GM10266 (cell line): Measurements from ENCODE around the gene CDC73.
"Not testable (repeated sequence)": the region's sequence is repeated elsewhere in the genome, so short reads cannot be mapped to it uniquely, and the experiment has no call there.

ENCODE experiments used
- DNase-seq: peaks from one replicate; pipeline ENCODE4 v3.0.0; 2012; ENCODE audit errors: extremely low spot score
- TF ChIP-seq, protein P1 (sequence below): IDR thresholded peaks from 2 replicates; pipeline ENCODE4 v1.5.1; 2012; ENCODE audit warnings: mild to moderate bottlenecking, low read depth; ENCODE audit not compliant: control insufficient read depth, insufficient read depth; ENCODE audit errors: missing control alignments

Gene CDC73

GRCh38 chr1:193262661-193263060 is 140.8 kb downstream of the CDC73 start:
- DNase-seq, result no peak
- TF ChIP-seq, protein P1, sequence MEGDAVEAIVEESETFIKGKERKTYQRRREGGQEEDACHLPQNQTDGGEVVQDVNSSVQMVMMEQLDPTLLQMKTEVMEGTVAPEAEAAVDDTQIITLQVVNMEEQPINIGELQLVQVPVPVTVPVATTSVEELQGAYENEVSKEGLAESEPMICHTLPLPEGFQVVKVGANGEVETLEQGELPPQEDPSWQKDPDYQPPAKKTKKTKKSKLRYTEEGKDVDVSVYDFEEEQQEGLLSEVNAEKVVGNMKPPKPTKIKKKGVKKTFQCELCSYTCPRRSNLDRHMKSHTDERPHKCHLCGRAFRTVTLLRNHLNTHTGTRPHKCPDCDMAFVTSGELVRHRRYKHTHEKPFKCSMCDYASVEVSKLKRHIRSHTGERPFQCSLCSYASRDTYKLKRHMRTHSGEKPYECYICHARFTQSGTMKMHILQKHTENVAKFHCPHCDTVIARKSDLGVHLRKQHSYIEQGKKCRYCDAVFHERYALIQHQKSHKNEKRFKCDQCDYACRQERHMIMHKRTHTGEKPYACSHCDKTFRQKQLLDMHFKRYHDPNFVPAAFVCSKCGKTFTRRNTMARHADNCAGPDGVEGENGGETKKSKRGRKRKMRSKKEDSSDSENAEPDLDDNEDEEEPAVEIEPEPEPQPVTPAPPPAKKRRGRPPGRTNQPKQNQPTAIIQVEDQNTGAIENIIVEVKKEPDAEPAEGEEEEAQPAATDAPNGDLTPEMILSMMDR, result no peak

GRCh38 chr1:193264313-193265065 is 142.7 kb downstream of the CDC73 start:
- no peak for DNase-seq
- TF ChIP-seq, protein P1, result no peak

GRCh38 chr1:193265716-193266115 is 143.9 kb downstream of the CDC73 start:
- DNase-seq, result no peak
- TF ChIP-seq, protein P1, result no peak

DNA sequence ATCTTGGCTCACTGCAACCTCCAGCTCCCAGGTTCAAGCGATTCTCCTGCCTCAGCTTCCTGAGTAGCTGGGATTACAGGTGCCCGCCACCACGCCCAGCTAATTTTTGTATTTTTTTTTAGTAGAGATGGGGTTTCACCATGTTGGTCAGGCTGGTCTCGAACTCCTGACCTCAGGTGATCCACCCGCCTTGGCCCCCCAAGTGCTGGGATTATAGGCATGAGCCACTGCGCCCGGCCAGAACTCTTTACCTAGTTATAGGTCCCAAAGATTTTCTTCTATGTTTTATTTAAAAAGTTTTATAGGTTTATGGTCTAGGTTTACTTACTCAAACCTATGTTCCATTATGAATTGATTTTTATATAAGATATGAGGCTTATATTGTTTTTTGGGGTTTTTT is 145.0 kb downstream of the CDC73 start:
- not testable (repeated sequence) for DNase-seq

DNA sequence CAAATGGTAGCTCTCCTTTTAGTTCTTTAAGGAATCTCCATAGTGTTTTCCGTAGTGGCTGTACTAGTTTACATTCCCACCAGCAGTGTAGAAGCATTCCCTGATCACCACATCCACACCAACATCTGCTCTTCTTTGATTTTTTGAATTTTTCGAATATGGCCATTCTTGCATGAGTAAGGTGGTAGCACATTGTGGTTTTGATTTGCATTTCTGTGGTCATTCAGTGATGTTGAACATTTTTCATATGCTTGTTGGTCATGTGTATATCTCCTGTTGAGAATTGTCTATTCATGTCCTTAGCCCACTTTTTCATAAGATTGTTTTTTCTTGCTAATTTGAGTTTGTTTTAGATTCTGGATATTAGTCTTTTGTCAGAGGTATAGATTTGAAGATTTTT is 149.2 kb downstream of the CDC73 start:
- TF ChIP-seq, protein P1, result no peak
- no peak for DNase-seq

DNA sequence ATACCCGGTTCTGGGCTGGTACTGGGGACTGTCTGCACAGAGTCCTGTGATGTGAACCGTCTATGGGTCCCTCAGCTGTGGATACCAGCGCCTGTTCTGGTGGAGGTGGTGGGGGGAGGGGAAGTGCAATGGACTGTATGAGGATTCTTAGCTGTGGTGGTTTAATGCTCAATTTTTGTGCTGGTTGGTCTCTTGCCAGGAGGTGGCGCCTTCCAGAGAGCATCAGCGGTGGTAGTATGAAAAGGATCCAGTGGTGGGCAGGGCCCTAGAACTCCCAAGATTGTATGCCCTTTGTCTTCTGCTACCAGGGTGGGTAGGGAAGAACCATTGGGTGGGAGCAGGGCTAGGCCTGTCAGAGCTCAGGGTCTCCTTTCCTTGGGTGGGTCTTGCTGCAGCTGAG is 153.9 kb downstream of the CDC73 start:
- TF ChIP-seq, protein P1, result no peak
- DNase-seq, result no peak

DNA sequence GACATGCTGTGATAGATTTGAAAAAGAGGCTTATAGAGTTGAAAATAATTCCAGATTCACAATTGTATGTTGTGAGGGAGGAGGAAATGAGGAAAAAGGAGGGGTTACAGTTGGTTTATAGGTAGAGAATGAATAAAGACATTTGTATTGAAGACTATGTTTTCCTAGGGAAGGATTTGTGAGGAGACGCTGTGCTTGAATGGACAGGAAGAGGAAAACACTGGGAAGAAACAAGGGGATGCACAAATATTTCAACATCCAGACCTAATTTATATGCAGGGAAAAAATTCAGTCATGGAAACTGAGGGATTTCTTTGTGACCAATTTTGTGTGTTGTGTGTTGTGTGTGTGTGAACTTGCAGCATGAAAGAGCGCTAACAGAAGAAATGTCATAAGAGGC is 157.1 kb downstream of the CDC73 start:
- DNase-seq, result no peak
- TF ChIP-seq, protein P1, result no peak

DNA sequence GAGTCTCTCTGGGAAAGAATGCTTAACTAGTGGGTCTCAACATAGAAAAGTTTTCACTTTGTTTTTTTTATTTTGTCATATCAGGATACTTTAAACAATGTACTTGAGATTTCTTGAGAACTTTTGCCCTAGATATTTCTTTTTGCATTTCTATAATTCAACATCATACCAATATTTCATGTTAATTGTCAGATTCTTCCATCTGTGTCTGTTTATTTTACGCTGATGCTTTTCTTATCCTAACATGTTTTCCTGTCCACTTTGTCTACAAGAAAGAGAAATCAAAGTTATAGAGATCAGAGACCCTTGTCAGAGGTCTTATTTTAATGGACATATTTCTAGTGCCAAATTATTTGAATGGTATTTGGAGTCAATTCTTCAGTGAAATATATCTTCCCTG is 160.1 kb downstream of the CDC73 start:
- no peak for DNase-seq
- TF ChIP-seq, protein P1, result no peak
